Measurements from ENCODE around the gene DNLZ.

- TF ChIP-seq JUND (IDR thresholded peaks at IDR 0.05) (no peak), CTCF (IDR thresholded peaks at IDR 0.05) (no peak), EP300 (IDR thresholded peaks at IDR 0.05; ENCODE audit: borderline replicate concordance in 1 of 2, low read depth in 1 of 2, low read length in 1 of 2) (no peak), TAF1 (IDR thresholded peaks at IDR 0.05; ENCODE audit: borderline replicate concordance, low read depth, low read length) (no peak), FOXM1 (IDR thresholded peaks at IDR 0.05; ENCODE audit: low read depth) (no peak), POLR2AphosphoS5 (IDR thresholded peaks at IDR 0.05; ENCODE audit: low read depth, low read length) (no peak), MAX (IDR thresholded peaks at IDR 0.05; ENCODE audit: low read depth) (no peak), GABPA (IDR thresholded peaks at IDR 0.05; ENCODE audit: low read depth) (no peak), ZBTB33 (IDR thresholded peaks at IDR 0.05; ENCODE audit: borderline replicate concordance, low read depth) (no peak), NRF1 (IDR thresholded peaks at IDR 0.05; ENCODE audit: low read depth, low read length) (no peak)
- TF ChIP-seq, protein P1, sequence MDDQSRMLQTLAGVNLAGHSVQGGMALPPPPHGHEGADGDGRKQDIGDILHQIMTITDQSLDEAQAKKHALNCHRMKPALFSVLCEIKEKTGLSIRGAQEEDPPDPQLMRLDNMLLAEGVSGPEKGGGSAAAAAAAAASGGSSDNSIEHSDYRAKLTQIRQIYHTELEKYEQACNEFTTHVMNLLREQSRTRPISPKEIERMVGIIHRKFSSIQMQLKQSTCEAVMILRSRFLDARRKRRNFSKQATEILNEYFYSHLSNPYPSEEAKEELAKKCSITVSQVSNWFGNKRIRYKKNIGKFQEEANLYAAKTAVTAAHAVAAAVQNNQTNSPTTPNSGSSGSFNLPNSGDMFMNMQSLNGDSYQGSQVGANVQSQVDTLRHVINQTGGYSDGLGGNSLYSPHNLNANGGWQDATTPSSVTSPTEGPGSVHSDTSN (IDR thresholded peaks at IDR 0.05): no peak
- TF ChIP-seq, protein P2, sequence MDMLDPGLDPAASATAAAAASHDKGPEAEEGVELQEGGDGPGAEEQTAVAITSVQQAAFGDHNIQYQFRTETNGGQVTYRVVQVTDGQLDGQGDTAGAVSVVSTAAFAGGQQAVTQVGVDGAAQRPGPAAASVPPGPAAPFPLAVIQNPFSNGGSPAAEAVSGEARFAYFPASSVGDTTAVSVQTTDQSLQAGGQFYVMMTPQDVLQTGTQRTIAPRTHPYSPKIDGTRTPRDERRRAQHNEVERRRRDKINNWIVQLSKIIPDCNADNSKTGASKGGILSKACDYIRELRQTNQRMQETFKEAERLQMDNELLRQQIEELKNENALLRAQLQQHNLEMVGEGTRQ (IDR thresholded peaks at IDR 0.05; ENCODE audit: borderline replicate concordance, low read depth, low read length): no peak
Measured at GRCh38 chr9:136404801-136405136, 41.2 kb upstream of the DNLZ start.

Measured in SK-N-SH (cell line).